Mesenteric fat pad (tissue), 1 donor: ENCODE results near the gene CTXND2. TPM values are rescaled to one million over a fixed set of nuclear protein-coding genes. Genes with fewer than 3 reads are reported as not detected.
"Not testable (repeated sequence)": the region's sequence is repeated elsewhere in the genome, so short reads cannot be mapped to it uniquely, and the experiment has no call there.

Experiments
- DNase-seq: peaks from one replicate; pipeline ENCODE4 v3.0.0-alpha.2; 2020; ENCODE audit warnings: low spot score
- long read RNA-seq: library from polyadenylated mRNA; unstranded; transcript quantifications from one replicate; pipeline ENCODE4 v2.0.0, GENCODE V29; 2020
- total RNA-seq: library from RNA; stranded (reverse); fragmentation: NEBNext Ultra II Directional; extraction: Animal tissue kit (Norgen Biotek cat#: 25700); gene quantifications from one replicate; pipeline ENCODE4 v1.2.1, GENCODE V29; 2021
- donor health status: DM: yes; HTN: yes; CAD: no.

The CTXND2 gene
- total RNA-seq: not detected
- long read RNA-seq: 0 reads

GRCh38 chr1:150887018-150887417, at the start of gene CTXND2:
Gene CTXND2, plus strand, starts transcription at chr1:150887136. Its CDS starts 25,179 bp downstream, at chr1:150912315.
- no peak for DNase-seq

- not testable (repeated sequence) for DNase-seq
Measured at GRCh38 chr1:150840850-150841249, 46.1 kb upstream of the CTXND2 start.

DNA sequence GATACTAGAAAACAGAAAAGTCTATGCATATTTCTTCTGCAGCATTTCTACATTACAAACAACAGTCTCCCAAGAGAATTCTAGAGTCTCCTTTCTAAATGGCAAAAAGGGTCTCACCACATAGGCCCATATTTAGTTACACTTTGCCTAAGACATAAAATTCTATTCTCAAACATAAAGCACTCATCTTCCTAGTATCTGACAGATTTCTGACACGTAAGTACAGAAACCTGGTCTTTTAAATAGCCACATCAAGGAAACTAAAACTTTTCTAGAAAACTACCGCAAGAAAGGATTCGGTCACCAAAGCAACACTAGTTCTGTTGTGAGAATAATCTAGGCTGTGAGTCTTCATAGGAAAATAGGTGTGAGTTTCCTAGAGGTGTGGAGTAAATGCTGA, 45.3 kb upstream of the CTXND2 start:
- no peak for DNase-seq

- DNase-seq: no peak
Measured at GRCh38 chr1:150842343-150842742, 44.6 kb upstream of the CTXND2 start.

DNA sequence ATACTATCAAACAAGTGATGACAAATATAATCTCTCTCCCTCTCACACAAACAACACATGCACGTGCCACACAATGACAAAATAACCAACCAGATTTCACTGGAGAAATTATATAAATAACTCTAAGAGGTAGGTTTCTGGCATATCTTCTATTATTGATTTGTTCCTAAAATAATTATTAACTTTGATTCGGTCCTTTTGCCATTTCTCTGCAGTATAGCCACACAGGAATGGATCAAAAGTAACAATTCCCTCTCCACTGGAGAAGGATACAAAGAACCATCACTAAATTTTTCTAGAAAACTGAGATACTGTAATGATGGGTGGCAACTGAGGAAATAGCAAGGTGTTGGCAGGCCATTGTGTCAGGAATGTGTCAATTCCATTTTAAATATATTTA, 44.0 kb upstream of the CTXND2 start:
- no peak for DNase-seq

GRCh38 chr1:150843474-150843873, 43.5 kb upstream of the CTXND2 start:
- no peak for DNase-seq

DNA sequence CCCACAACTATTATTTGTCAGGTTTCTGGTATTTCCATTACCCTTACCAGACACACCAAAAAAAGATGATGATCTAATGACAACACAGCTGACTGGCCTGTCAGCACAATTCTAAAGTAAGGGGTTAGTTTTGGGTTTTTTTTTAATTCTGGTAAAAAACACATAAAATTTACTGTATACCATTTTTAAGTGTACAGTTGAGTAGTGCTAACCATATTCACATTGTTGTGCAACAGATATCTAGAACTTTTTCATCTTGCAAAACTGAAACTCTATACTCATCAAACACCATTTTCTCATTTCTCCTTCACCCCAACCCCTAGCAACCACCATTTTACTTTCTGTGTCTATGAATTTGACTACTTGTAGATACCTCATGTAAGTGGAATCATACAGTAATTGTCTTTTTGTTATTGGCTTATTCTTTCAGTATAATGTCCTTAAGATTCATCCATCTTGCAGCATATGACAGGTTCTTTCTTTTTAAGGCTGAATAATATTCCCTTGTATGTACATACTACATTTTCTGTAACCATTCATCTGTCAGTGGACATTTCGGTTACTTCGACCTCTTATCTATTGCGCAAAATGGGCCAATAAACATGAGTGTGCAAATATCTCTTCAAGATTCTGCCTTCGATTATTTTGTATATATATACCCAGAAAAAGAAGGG, 40.3 kb upstream of the CTXND2 start:
- DNase-seq: no peak

- not testable (repeated sequence) for DNase-seq
Measured at GRCh38 chr1:150850801-150851362, 36.1 kb upstream of the CTXND2 start.

DNA sequence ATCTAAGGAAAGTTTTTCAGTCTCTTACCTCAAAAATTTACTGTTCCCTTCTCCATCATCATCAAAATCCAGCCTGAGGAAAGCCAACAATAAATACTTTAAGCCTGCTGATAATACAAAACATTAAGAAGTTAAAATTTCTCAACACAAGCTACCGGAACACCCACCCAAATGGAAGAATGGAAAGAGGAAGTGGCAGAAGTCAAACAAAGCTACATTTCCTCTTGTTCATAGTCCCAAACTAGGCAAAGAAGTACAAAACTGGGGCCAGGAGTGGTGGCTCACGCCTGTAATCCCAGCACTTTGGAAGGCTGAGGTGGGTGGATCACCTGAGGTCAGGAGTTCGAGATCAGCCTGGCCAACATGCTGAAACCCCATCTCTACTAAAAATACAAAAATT, 34.2 kb upstream of the CTXND2 start:
- not testable (repeated sequence) for DNase-seq

DNA sequence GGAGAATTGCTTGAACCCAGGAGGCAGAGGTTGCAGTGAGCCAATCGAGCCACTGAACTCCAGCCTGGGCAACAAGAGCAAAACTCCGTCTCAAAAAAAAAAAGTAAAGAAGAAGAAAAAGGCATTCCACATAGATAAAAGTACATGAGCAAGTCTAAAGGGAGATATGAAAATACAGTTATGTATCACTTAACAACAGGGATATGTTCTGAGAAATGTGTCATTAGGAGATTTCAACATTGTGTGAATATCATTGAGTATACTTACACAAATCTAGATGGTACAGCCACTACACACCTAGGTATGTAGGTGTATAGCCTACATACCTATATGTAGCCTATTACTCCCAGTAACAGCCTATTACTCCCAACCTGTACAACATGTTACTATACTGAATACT, 23.2 kb upstream of the CTXND2 start:
- no peak for DNase-seq

DNA sequence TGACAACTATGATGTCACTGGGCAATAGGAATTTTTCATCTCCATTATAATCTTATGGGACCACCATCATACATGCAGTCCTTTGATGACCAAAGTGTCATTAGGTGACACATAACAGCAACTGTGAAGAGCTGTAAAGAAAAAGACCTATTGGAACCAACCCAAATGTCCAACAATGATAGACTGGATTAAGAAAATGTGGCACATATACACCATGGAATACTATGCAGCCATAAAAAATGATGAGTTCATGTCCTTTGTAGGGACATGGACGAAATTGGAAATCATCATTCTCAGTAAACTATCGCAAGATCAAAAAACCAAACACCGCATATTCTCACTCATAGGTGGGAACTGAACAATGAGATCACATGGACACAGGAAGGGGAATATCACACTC, 22.7 kb upstream of the CTXND2 start:
- DNase-seq: not testable (repeated sequence)

DNA sequence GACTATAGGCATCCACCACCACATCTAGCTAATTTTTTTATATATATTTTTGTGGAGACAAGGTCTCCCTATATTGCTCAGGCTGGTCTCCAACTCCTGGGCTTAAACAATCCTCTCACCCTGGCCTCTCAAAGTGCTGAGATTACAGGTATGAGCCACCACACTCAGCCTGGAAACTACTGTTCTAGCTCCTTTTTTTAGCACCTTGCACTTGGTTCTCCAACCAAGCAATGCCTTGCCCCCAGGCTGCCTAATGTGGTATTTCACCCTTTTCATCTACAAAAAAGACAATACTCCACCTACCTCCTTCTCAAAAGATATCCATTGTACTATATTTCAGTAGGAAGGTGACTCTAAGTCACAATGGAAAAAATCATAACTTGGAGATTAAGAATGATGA, 17.3 kb upstream of the CTXND2 start:
- no peak for DNase-seq

DNA sequence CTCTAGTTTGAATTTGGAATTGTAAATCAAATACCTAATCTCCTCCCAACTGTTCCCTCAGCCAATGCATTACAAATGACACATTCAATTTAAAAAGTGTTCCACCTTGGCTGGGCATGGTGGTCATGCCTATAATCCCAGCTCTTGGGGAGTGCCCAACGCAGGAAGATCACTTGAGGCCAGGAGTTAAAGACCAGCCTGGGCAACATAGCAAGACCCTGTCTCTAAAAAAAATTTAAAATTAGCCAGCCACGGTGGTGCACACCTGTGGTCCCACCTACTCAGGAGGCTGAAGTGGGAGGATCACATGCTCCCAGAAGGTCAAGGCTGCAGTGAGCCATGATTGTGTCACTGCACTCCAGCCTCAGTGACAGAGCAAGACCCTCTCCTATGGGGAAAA, 14.4 kb upstream of the CTXND2 start:
- no peak for DNase-seq

- DNase-seq: no peak
Measured at GRCh38 chr1:150873521-150873920, 13.4 kb upstream of the CTXND2 start.

GRCh38 chr1:150874455-150875196, 12.3 kb upstream of the CTXND2 start:
- DNase-seq: no peak

DNA sequence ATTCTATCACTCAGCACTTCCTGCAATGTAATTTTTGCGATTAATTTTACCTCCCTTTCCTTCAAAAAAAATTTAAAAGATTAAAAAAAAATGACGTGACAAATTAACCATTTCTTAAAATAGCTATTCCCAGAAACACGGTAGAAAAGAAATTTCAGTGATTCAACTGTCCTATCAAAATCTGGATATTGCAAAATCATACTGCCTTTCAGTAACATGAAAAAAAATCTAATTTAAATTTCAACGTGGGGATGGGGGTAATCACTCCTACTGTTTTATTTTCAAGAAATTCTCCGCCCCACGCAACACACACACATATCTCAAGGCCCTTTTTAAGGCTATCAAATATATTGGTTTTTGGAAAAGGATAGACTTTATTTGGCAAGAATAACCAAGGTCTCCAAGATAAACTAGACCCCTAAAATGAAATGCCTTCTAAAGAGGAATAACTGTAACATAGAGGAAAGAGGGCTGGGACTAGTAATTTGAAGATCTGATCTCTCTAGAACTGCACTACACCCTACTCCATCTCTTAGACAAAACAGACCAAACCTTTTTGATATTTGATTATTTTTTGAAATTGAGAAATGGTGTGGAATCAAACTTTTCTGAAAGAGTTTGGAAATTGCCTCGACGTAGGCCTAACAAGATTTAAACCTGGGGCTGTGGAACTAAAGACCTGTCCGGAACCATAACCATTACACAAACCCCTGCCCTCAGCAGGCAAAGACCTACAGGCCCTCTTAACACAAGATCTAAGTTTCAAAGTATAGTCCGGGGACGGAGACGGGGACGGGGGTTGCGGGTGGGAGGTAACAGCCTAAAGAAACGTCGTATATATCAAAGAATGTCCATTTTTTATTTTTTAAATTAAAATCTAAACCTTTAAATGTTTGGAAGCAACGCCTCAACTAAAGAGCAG, 11.5 kb upstream of the CTXND2 start:
- no peak for DNase-seq

DNA sequence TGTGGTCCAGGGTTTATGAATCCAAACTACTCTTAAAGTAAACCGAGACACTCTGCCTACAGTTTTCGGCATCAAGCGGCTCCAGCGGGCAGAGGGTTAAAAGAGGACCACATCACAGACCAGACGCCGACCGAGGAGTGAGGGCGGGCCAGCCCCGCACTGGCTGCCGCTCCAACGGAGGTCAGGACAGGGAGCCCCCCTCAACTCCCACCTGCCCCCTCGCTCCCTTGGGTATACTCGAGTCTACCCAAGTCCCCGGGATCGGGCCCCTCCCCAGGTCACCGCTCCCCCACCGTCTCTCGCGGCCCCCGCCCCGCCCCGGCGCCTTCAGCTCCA, 10.8 kb upstream of the CTXND2 start:
- no peak for DNase-seq

DNA sequence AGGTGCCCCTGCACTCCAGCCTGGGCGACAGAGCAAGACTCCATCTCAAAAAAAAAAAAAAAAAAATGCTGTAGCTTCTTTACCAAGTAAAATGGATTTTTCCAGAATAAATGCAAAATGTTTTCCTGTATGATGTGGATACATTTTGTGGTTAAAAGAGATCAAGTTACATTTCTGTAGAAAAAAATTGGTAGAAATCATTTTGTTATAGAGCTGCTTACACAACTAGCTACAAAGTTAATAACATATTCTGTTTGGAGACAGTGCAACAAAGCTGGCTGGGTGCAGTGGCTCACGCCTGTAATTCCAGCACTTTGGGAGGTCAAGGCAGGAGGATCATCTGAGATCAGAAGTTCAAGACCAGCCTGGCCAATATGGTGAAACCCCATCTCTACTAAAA, 8.0 kb upstream of the CTXND2 start:
- DNase-seq: not testable (repeated sequence)

DNA sequence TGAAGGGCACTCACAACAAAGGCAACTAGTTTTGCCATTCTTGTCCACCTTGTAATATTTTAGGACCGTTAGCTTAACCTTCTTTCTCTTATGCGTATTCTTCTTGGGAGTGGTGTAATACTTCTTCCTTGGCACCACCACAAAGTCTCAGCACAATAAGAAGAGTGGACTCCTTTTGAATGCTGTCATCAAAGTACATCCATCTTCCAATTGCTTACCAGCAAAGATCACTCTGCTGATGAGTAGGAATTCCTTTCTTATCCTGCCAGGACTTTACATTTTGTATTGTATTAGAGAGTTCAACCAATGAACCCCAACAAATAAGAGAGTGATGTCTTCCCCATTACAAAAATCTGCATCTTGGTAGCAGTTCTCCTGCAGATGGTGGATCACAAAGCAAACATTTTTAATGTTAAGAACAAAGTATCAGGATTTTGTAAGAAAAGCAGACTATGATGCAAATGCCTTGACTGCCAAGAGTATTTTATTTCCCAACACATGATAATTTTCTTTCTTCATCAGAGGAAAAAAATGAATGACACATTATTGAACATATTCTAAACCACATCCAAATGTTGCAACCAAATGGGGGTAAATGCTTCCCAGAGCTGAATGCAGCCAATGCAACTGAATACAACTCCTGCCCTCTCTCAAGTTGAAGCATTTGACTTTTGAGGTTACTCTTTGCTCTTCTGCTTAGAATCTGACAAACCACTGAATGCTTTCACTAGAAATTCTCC, 5.4 kb upstream of the CTXND2 start:
- DNase-seq: no peak

DNA sequence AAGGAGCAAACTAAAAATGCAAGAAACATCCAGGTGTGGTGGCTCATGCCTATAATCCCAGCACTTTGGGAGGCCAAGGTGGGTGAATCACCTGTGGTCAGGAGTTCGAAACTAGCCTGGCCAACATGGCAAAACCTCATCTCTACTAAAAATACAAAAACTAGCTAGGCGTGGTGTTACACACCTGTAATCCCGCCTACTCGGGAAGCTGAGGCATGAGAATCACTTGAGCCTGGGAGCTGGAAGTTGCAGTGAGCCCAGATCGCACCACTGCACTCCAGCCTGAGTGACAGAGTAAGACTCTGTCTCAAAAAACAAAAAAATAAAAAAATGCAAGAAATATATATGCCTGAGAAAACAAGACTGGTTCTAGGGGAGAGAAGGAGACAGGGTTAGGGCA, 3.8 kb upstream of the CTXND2 start:
- DNase-seq: not testable (repeated sequence)

- DNase-seq: no peak
Measured at GRCh38 chr1:150888727-150889126, 1.8 kb downstream of the CTXND2 start.
